Body of pancreas (tissue), 4 donors: ENCODE results near the gene PHKB. TPM values are rescaled to one million over a fixed set of nuclear protein-coding genes. Genes with fewer than 3 reads are reported as not detected.

ENCODE experiments used
- ATAC-seq: fragments of 150-250 bp; one replicate; pipeline ENCODE4 v1.9.1; 2016
- DNase-seq, 4 donors: peaks; one replicate each; pipeline ENCODE4 v3.0.0-alpha.2; 2019
- H3K27ac ChIP-seq, 4 donors: fragments of 200-600 bp; sonication (generic); 1 replicate in 3 of 4; 2 replicates in 1 of 4; pipeline versions ENCODE4 v1.5.1 to v1.6.1; 2016 to 2019; ENCODE audit warnings: mild to moderate bottlenecking in 1 of 4, mixed read lengths in 1 of 4, moderate library complexity in 1 of 4
- H3K27me3 ChIP-seq, 2 donors: fragments of 200-600 bp; sonication (generic); one replicate each; pipeline ENCODE4 v1.6.0; 2016; ENCODE audit warnings: mild to moderate bottlenecking in 1 of 2
- H3K36me3 ChIP-seq, 2 donors: fragments of 200-600 bp; sonication (generic); replicated peaks in 1 of 2; 2 replicates each; pipeline ENCODE4 v1.5.1; 2016; ENCODE audit warnings: low read depth in 2 of 2; ENCODE audit not compliant: insufficient read depth in 1 of 2
- H3K4me1 ChIP-seq: fragments of 200-600 bp; sonication (generic); one replicate; pipeline ENCODE4 v1.6.0; 2016
- H3K4me3 ChIP-seq, 2 donors: fragments of 200-600 bp; sonication (generic); 1 replicate in 1 of 2; 2 replicates in 1 of 2; pipeline ENCODE4 v1.5.1; 2016 to 2019
- H3K9me3 ChIP-seq, 3 donors: fragments of 200-600 bp; sonication (generic); 1 replicate in 2 of 3; 2 replicates in 1 of 3; pipeline ENCODE4 v1.5.1; 2016
- POLR2A ChIP-seq, 3 donors: fragments of 450-650 bp; IDR thresholded peaks; one replicate each; pipeline ENCODE4 v1.6.1; 2016; ENCODE audit warnings: antibody characterized with exemption in 3 of 3, mild to moderate bottlenecking in 2 of 3
- WGBS, 2 donors: methylation state at CpG; one replicate each; pipeline ENCODE4 v1.1.5; 2017; 5-methylcytosine and 5-hydroxymethylcytosine counted together
- intact Hi-C: fragments of 100-400 bp; cut with DNase I; formaldehyde crosslinking; loops from one replicate; pipeline ENCODE4 v1.15.1; 2023
- total RNA-seq, 2 donors: library from RNA; depleted of rRNA; stranded (reverse); fragments of >200 nt; gene quantifications; one replicate each; pipeline ENCODE4 v1.1.0, GENCODE V29; 2016
- TF ChIP-seq, protein P1 (sequence below), 7 experiments: fragments of 450-650 bp in 4 of 7; fragments of 200-600 bp in 3 of 7; sonication (generic) in 3 of 7; IDR thresholded peaks; one replicate each; pipeline ENCODE4 v1.5.1; 2016 to 2019; ENCODE audit warnings: antibody characterized with exemption in 7 of 7

The PHKB gene
- total RNA-seq, 2 donors from 2014 or later, result 41.5 to 72.5 TPM

DNA sequence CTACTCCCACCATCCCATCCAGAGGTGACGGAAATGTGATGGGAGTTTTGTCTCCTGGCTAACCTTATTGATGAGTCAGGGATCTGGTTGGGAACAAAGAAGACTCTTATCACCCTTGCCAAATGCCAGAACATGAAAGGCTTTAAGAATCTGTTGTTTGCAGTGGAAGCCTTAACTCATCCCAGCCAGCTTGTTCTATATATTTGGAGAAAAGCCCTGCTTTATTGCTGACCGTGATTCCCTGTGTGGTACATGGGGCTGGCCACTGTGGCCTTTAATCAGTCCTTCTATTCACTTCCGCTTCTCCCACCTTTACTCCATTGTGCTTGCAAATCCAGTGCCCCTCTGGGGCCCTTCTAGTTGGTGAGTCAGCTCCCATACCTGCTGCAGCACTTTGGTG is 156.6 kb downstream of the PHKB start:
- H3K27ac ChIP-seq, result no peak overlapping the region
- no peaks in the 10 kb centered on the region for H3K4me1 ChIP-seq
- intact Hi-C loops, result no loop called here
- no peaks in the 10 kb centered on the region for H3K9me3 ChIP-seq
- H3K27me3 ChIP-seq, result no peaks in the 10 kb centered on the region
- 98% methylated on average over 3 of the region's 3 CpGs for WGBS, 2 donors
- DNase-seq, result no peak
- no peak for ATAC-seq
- TF ChIP-seq, protein P1, sequence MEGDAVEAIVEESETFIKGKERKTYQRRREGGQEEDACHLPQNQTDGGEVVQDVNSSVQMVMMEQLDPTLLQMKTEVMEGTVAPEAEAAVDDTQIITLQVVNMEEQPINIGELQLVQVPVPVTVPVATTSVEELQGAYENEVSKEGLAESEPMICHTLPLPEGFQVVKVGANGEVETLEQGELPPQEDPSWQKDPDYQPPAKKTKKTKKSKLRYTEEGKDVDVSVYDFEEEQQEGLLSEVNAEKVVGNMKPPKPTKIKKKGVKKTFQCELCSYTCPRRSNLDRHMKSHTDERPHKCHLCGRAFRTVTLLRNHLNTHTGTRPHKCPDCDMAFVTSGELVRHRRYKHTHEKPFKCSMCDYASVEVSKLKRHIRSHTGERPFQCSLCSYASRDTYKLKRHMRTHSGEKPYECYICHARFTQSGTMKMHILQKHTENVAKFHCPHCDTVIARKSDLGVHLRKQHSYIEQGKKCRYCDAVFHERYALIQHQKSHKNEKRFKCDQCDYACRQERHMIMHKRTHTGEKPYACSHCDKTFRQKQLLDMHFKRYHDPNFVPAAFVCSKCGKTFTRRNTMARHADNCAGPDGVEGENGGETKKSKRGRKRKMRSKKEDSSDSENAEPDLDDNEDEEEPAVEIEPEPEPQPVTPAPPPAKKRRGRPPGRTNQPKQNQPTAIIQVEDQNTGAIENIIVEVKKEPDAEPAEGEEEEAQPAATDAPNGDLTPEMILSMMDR (IDR thresholded peaks at IDR 0.05), result no peak
- TF ChIP-seq POLR2A (IDR thresholded peaks at IDR 0.05), result no peak
- no peak overlapping the region for H3K4me3 ChIP-seq
- H3K36me3 ChIP-seq, result no peaks in the 10 kb centered on the region

DNA sequence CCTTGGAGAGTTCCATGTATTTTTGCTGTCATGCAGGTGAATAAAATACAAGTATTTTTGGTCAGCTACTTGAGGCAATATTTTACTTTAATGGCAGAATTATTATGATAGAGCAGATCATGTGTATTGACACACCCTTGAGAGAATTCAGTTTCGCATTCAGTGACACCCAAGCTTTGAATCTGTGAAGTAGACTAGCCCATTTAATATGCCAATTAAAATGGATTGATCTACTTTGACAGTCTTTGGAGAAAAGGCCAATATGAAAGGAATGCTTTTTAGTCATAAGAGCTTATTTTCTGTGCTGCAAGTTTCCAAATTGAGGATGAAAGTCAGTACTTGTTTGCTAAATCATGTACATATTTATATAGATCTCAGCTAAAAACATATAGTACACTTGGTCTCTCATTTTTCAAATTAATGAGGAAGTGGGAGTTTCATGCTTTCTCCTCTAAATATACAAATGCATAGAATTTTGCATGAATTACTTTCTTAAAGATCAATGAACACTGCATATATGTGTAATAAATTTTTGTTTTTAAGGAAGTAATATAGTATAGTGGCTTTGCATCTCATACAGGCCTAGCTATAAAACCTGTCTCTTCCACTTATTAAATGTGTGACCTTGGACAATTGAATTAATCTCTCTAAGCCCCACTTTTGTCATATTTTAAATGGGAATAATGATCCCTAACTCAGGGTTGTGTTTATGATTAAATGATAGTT is 161.5 kb downstream of the PHKB start:
- H3K27me3 ChIP-seq, result no peaks in the 10 kb centered on the region
- no peaks in the 10 kb centered on the region for H3K36me3 ChIP-seq
- ATAC-seq, result no peak
- no peak overlapping the region for H3K4me3 ChIP-seq
- TF ChIP-seq, protein P1 (IDR thresholded peaks at IDR 0.05), result no peak
- no peak for TF ChIP-seq POLR2A (IDR thresholded peaks at IDR 0.05)
- intact Hi-C loops, result no loop called here
- H3K9me3 ChIP-seq, result no peaks in the 10 kb centered on the region
- no peak overlapping the region for H3K27ac ChIP-seq
- no peak for DNase-seq
- 90 to 100% methylated on average over 1 of the region's 1 CpG for WGBS, 2 donors
- no peaks in the 10 kb centered on the region for H3K4me1 ChIP-seq

DNA sequence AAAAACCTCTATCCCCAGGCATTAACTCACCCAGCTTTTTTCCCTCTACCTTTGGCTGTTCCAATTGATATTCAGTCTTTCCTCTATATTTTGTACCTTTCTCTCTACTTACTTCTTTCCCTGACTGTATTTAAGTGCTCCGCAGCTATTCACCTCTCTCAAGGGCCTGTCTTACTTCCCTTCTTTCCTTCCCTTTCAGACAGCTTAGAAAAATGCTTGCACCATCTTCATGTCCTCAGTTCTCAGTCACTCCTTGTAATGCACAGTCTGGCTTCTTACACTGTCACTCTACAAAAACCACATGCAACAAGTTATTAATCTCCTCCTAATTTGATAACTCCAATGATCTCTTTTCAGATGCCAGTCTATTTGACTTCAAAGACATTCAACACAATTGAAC is 163.4 kb downstream of the PHKB start:
- Histone ChIP-seq H3K9me3 (no peaks in the 10 kb centered on the region), H3K36me3 (no peaks in the 10 kb centered on the region), H3K27me3 (no peaks in the 10 kb centered on the region), H3K27ac (no peak overlapping the region), H3K4me3 (no peak overlapping the region), H3K4me1 (no peaks in the 10 kb centered on the region)
- WGBS, 2 donors, result 67 to 100% methylated on average over 1 of the region's 1 CpG
- DNase-seq, result no peak
- TF ChIP-seq, protein P1 (IDR thresholded peaks at IDR 0.05), result no peak
- no peak for TF ChIP-seq POLR2A (IDR thresholded peaks at IDR 0.05)
- intact Hi-C loops, result no loop called here
- ATAC-seq, result no peak

DNA sequence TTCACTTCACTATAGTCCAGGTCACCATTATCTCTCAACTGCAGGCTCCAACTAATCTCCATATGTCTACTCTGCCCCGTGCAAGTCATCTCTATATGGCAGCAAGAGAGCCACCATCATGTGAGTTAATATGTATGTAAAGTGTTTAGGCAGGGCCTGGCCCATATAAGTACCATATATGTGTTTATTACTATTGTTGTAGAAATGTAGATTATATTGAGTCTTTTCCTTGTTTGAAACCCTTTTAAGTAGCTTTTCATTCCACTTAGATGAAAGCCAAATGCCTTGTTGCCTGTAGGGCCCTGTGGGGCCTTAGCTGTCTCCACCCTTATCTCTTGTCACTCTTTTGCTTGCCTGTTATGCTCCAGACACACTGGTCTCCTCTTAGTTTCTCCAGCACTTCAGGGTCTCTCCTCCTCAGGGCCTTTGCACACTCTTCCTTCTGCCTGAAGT is 164.0 kb downstream of the PHKB start:
- WGBS, 2 donors, result 93 to 100% methylated on average over 1 of the region's 1 CpG
- intact Hi-C loops, result no loop called here
- TF ChIP-seq, protein P1 (IDR thresholded peaks at IDR 0.05), result no peak
- TF ChIP-seq POLR2A (IDR thresholded peaks at IDR 0.05), result no peak
- Histone ChIP-seq H3K4me1 (no peaks in the 10 kb centered on the region), H3K27me3 (no peaks in the 10 kb centered on the region), H3K9me3 (no peaks in the 10 kb centered on the region), H3K27ac (no peak overlapping the region), H3K36me3 (no peaks in the 10 kb centered on the region), H3K4me3 (no peak overlapping the region)
- ATAC-seq, result no peak
- DNase-seq, result no peak

DNA sequence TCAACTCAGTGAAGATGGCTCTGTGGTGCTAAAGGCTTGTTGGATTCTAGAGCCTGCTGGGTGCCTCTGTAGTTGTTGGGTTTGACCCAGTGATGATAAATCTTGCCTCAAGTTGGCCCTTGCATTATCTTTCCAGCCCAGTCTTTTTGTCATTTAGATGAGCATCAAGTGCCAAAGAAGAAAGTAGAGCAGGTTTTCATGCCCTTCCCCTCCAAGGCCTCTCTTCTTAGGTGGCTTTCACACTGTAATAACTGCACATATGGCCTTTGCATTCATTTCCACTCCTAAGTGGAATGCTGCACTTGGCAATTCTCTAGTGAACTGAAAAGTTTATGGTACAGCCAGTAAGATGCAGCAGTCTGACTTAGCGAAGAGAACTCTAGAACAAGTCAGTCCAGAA is 165.1 kb downstream of the PHKB start:
- intact Hi-C loops, result no loop called here
- Histone ChIP-seq H3K27ac (no peak overlapping the region), H3K4me3 (no peak overlapping the region), H3K4me1 (no peaks in the 10 kb centered on the region), H3K27me3 (no peaks in the 10 kb centered on the region), H3K9me3 (no peaks in the 10 kb centered on the region), H3K36me3 (no peaks in the 10 kb centered on the region)
- no peak for DNase-seq
- no peak for TF ChIP-seq POLR2A (IDR thresholded peaks at IDR 0.05)
- TF ChIP-seq, protein P1 (IDR thresholded peaks at IDR 0.05), result no peak
- 90 to 100% methylated on average over 1 of the region's 1 CpG for WGBS, 2 donors
- ATAC-seq, result no peak
